Pancreas (tissue), 10 donors: ENCODE data around the gene TANC1. TPM values are rescaled to one million over a fixed set of nuclear protein-coding genes. Genes with fewer than 3 reads are reported as not detected.

ENCODE experiments used
- ATAC-seq, 4 donors: fragments of 200-7000 bp; cut with Tn5 transposase; one replicate each; pipeline versions ENCODE4 v1.8.0 to v1.9.1; 2020; ENCODE audit warnings: mild to moderate bottlenecking in 4 of 4, moderate library complexity in 4 of 4
- DNase-seq, 6 donors: peaks; one replicate each; pipeline ENCODE4 v3.0.0-alpha.2; 2020
- FAIRE-seq: peaks from 2 replicates; lab custom pipeline; 2012; peaks lifted over from hg19 to GRCh38; lab: Jason Lieb, UNC
- H3K27ac ChIP-seq, 4 donors: fragments of 200-600 bp; sonication (generic); 1 replicate in 3 of 4; 2 replicates in 1 of 4; pipeline versions ENCODE4 v1.5.0 to v1.8.0; 2020
- H3K27me3 ChIP-seq, 4 donors: fragments of 200-600 bp; one replicate each; pipeline ENCODE4 v1.8.0; 2021
- H3K36me3 ChIP-seq, 3 donors: fragments of 200-600 bp; sonication (generic) in 1 of 3; one replicate each; pipeline versions ENCODE4 v1.5.0 to v1.8.0; 2020 to 2021
- H3K4me1 ChIP-seq, 3 donors: fragments of 200-600 bp; one replicate each; pipeline ENCODE4 v1.8.0; 2021
- H3K4me3 ChIP-seq, 4 donors: fragments of 200-600 bp; sonication (generic) in 2 of 4; one replicate each; pipeline versions ENCODE4 v1.5.0 to v1.8.0; 2020 to 2021
- H3K9me3 ChIP-seq, 4 donors: fragments of 200-600 bp; one replicate each; pipeline ENCODE4 v1.8.0; 2021
- WGBS, 2 donors: extraction: QIAGEN DNeasy Blood & Tissue Kit; methylation state at CpG; one replicate each; pipeline ENCODE4 v1.1.7; 2013; 5-methylcytosine and 5-hydroxymethylcytosine counted together
- intact Hi-C, 3 donors: fragments of 100-400 bp; cut with DNase I; formaldehyde crosslinking; loops; one replicate each; pipeline versions ENCODE4 v1.11.1 to v1.14.2; 2022
- polyA plus RNA-seq, 2 donors: library from polyadenylated mRNA; stranded (reverse); fragments of 200-250 nt; gene quantifications; one replicate each; pipeline ENCODE4 v1.2.3, GENCODE V29; 2013
- total RNA-seq, 6 donors: library from RNA; stranded (reverse); fragmentation: NEBNext Ultra II Directional in 4 of 6; extraction: Animal tissue kit (Norgen Biotek cat#: 25700) in 4 of 6; gene quantifications; one replicate each; pipeline versions ENCODE4 v1.2.1 to v1.2.4, GENCODE V29; 2021 to 2023
- TF ChIP-seq, protein P1 (sequence below), 4 donors: fragments of 200-600 bp; sonication (generic) in 3 of 4; IDR thresholded peaks; one replicate each; pipeline versions ENCODE4 v1.5.0 to v1.8.0; 2021; ENCODE audit warnings: antibody characterized with exemption in 4 of 4
- donor health status: healthy with polysubstance abuse.
- donor health status: DM: no; HTN: no; CAD: no; lungs with moderate emphysema.
- donor health status: DM: no; HTN: no; CAD: no.
- donor health status: control.
- donor health status: control.
- donor health status: Bipolar disorder and iron deficiency.
- donor health status: DM: yes; HTN: yes; CAD: no.
- donor health status: DM: no; HTN: no; CAD: no.
- donor health status: DM: no; HTN: no; CAD: no.
- donor health status: DM: yes; HTN: yes; CAD: no.

TANC1 gene
- total and polyA plus RNA-seq, 8 donors = 9.0 to 17.6 (median 10.5) TPM

DNA sequence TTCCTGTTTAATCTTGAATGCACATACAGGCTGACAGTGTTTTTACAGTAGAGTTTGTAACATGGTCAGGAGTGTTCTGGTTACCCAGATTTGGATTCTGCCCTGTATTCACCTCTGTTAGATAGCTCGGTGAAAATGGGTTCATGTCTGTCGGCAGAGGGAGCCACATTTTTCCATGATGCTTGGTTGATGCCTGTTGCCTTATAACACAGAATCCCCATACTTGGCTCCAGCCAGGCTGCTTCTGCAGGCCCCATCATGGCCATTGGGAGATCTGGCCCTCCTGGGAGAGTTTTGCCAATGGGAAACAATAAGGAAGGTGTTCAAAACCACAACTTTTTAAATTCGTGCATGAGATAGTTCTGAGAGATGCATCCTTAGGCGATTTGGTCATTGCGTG is 240.0 kb downstream of the TANC1 start:
- H3K27me3 ChIP-seq = no peaks in the 10 kb centered on the region
- TF ChIP-seq, protein P1, sequence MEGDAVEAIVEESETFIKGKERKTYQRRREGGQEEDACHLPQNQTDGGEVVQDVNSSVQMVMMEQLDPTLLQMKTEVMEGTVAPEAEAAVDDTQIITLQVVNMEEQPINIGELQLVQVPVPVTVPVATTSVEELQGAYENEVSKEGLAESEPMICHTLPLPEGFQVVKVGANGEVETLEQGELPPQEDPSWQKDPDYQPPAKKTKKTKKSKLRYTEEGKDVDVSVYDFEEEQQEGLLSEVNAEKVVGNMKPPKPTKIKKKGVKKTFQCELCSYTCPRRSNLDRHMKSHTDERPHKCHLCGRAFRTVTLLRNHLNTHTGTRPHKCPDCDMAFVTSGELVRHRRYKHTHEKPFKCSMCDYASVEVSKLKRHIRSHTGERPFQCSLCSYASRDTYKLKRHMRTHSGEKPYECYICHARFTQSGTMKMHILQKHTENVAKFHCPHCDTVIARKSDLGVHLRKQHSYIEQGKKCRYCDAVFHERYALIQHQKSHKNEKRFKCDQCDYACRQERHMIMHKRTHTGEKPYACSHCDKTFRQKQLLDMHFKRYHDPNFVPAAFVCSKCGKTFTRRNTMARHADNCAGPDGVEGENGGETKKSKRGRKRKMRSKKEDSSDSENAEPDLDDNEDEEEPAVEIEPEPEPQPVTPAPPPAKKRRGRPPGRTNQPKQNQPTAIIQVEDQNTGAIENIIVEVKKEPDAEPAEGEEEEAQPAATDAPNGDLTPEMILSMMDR (IDR thresholded peaks at IDR 0.05) = no peak
- H3K4me1 ChIP-seq = peaks cover 5 to 8% (median 5%) of the 10 kb centered on the region in 3 donors
- no peak for DNase-seq
- intact Hi-C loops = no loop called here
- no peak overlapping the region for H3K4me3 ChIP-seq
- no peak for FAIRE-seq
- no peaks in the 10 kb centered on the region for H3K36me3 ChIP-seq
- H3K27ac ChIP-seq = no peak overlapping the region
- no peaks in the 10 kb centered on the region for H3K9me3 ChIP-seq
- 91 to 92% methylated on average over 5 of the region's 5 CpGs for WGBS, 2 donors
- no peak for ATAC-seq

DNA sequence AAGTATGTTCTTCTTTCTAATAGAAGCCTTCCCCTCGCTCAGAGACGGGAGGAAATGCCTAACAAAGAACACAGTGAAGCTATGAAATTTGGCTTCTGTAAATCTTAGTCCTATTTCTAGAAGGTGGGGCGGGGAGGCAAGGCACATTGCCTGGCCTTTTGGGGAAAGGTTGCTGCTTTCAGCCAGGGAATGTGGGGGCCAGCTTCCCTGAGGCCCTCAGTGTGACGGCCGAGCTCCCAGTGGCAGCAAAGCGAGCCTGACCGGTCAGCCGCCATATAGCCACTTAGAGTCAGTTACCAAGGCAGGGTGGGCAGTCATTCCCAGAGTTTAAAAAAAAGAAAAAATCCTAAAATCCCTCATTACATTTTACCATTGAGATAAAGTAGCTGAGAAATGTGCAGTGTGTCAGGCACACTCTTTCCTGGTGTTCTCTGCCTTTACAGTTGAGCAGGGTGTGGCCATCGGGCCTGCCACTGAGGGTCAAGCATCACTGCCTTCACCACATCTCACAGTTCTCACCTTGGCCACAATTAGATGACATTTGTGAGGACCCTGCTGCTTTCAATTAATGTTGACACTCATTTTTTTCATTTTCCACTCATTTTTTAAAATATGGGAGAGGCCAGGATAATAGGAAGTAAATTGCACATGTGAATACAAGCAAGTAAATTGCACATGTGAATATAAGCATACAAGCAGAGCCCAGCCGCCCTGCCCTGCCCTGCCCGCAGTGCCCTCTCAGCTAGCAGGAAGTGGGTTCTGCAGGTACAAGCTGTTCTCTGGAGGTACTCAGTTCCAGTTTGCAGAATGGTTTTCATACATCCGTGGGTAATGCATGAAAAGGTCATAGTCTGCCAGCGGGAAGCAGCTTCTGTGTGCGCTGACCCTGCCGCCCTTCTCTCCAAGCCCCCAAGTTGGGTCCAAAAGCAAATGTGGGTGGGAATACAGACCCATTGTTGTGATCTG is 241.2 kb downstream of the TANC1 start:
- Histone ChIP-seq H3K27me3 (no peaks in the 10 kb centered on the region), H3K27ac (no peak overlapping the region), H3K4me3 (no peak overlapping the region), H3K9me3 (no peaks in the 10 kb centered on the region), H3K36me3 (peaks cover 0 to 3% (median 0%) of the 10 kb centered on the region in 3 donors), H3K4me1 (peaks cover 5 to 8% (median 5%) of the 10 kb centered on the region in 3 donors)
- TF ChIP-seq, protein P1 (IDR thresholded peaks at IDR 0.05) = no peak
- WGBS, 2 donors = 93 to 96% methylated on average over 15 of the region's 15 CpGs
- DNase-seq (no peak), ATAC-seq (peak in 1 of 4 donors; percentile 27), FAIRE-seq (no peak)
- intact Hi-C loops = no loop called here

DNA sequence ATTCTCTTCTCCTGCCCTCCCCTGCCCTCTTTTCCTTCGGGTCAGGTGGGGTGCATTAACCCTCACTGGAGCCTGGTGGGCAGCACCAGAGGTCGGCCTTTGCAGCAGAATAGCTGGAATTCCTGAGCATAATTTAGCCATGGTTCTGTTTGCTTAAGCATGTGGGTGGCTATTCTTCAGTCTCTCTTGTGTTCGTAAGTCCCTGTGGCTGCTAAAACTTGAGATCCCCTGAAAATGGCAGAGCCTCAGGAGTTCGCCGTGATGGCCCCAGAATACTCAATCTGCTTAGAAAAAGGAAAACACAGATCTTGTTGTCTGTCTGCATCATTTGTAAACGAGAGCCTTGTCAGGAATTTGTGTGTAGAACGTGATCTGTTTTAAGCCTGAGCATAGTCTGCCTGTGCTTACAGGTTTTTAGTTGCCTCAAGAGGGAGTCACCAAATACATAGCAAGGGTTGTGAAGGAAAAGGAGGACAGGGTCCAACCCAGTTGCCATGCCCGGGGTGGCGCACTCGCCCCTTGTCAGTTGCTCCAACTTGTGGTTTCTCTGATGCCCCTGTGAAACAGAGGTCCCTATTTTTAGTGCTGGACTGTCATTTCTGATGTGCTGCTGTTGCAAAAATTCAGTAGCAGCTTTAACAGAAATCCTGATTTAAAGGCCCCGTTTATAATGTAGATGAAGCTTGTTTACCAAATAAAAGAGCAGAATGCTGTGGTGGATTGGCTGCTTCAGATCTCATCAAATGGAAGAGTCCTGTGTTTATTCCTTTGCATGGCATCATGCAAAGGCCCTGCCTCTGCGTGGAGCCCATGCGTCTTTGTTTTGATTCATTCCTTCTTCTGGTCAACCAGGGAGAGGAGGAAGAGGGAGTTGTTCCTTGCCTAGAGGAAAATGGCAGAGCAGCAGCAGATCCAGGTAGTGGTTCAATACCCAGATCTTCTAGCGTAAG is 243.3 kb downstream of the TANC1 start:
- no peak for FAIRE-seq
- Histone ChIP-seq H3K27me3 (no peaks in the 10 kb centered on the region), H3K4me1 (peaks cover under 1 to 4% (median 3%) of the 10 kb centered on the region in 3 donors), H3K4me3 (no peak overlapping the region), H3K36me3 (peaks cover 0 to 6% (median 0%) of the 10 kb centered on the region in 3 donors), H3K27ac (no peak overlapping the region), H3K9me3 (no peaks in the 10 kb centered on the region)
- no peak for ATAC-seq
- DNase-seq = no peak
- WGBS, 2 donors = 78 to 81% methylated on average over 14 of the region's 14 CpGs
- TF ChIP-seq, protein P1 (IDR thresholded peaks at IDR 0.05) = no peak
- intact Hi-C loops = no loop called here

DNA sequence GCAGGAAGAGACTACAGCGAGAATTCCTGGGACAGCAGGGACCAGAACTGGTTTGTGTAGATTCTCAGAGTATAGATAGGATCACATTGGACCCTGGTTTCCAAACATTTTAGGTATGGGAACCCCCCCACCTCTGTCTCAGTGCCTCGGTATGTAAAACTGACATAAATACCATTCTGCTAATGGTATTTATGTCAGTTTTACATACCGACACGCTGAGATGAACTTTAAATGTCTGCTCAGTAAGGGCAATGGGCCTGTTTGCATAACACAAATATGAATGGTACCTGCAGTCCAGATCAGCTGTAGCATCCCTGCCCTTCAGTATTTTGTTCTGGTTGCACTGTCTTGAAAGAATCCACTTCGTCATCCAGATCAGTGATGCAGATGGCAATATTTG is 244.9 kb downstream of the TANC1 start:
- TF ChIP-seq, protein P1 (IDR thresholded peaks at IDR 0.05) = no peak
- DNase-seq = no peak
- Histone ChIP-seq H3K9me3 (no peaks in the 10 kb centered on the region), H3K4me3 (no peak overlapping the region), H3K27me3 (no peaks in the 10 kb centered on the region), H3K4me1 (no peaks in the 10 kb centered on the region), H3K36me3 (peaks cover 0 to 13% (median 4%) of the 10 kb centered on the region in 3 donors), H3K27ac (no peak overlapping the region)
- FAIRE-seq = no peak
- ATAC-seq = no peak
- 94 to 95% methylated on average over 5 of the region's 5 CpGs for WGBS, 2 donors
- intact Hi-C loops = no loop called here
